Myocyte (in vitro differentiated cells): ENCODE data around the gene ZFP91. TPM values are rescaled to one million over a fixed set of nuclear protein-coding genes. Genes with fewer than 3 reads are reported as not detected.
"Not testable (repeated sequence)": the region's sequence is repeated elsewhere in the genome, so short reads cannot be mapped to it uniquely, and the experiment has no call there.

ENCODE experiments used
- DNase-seq: peaks from one replicate; pipeline ENCODE4 v3.0.0-alpha.2; 2012; ENCODE audit warnings: low read depth
- polyA plus RNA-seq: library from polyadenylated mRNA; unstranded; fragments of >200 nt; gene quantifications from one replicate; pipeline ENCODE4 v1.2.1, GENCODE V29; 2012; ENCODE audit warnings: missing spikeins
- total RNA-seq: library from RNA; depleted of rRNA; stranded (reverse); fragments of >200 nt; gene quantifications from 2 replicates; pipeline ENCODE4 v1.2.3, GENCODE V29; 2014

The ZFP91 gene, protein sequence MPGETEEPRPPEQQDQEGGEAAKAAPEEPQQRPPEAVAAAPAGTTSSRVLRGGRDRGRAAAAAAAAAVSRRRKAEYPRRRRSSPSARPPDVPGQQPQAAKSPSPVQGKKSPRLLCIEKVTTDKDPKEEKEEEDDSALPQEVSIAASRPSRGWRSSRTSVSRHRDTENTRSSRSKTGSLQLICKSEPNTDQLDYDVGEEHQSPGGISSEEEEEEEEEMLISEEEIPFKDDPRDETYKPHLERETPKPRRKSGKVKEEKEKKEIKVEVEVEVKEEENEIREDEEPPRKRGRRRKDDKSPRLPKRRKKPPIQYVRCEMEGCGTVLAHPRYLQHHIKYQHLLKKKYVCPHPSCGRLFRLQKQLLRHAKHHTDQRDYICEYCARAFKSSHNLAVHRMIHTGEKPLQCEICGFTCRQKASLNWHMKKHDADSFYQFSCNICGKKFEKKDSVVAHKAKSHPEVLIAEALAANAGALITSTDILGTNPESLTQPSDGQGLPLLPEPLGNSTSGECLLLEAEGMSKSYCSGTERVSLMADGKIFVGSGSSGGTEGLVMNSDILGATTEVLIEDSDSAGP
- 92.5 and 112 TPM in 2 replicates for total RNA-seq
- 38.7 TPM for polyA plus RNA-seq

DNA sequence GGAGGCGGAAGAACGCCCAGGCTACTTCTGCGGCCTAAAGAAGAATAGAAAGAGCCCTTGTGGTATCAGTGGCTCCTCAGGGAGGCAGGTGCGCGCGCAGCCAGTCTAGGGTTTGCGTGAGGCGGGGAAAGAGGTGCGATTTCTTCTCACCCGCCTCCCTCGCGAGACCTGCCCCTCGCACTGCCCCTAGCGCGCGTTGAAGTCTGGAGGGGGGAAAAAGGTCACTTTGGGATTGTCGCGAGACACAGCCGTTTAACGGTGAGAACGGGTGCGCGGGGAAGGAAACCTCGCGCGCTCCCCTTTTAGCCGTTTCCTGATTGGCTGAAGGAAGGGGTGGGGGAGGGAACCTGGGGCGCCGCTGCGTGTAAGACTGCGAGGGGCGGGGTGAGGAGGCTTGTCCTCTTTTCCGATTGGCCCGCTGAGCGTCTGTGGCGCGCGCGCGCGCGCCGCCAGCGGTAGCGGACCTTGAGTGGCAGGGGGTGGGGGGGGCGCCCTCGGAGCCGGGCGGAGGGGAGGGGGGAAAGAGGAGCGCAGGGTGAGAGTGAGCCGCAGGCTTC, at the start of gene ZFP91:
TSS of gene ZFP91 (plus strand) at position 429 of the 557 bp plus-strand sequence. CDS start 219 bp downstream, outside the sequence.
- peak; percentile 99 for DNase-seq

DNA sequence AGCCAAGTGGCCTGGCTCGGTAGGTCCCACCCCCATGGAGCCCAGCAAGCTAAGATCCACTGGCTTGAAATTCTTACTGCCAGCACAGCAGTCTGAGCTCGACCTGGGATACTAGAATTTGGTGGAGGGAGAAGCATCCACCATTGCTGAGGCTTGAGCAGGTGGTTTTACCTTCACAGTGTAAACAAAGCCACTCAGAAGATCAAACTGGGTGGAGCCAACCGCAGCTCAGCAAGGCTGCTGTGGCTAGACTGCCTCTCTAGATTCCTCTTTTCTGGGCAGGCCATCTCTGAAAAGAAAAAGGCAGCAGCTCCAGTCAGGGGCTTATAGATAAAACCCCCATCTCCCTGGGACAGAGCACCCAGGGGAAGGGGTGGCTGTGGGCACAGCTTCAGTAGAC, 48.6 kb upstream of the ZFP91 start:
- no peak for DNase-seq

DNA sequence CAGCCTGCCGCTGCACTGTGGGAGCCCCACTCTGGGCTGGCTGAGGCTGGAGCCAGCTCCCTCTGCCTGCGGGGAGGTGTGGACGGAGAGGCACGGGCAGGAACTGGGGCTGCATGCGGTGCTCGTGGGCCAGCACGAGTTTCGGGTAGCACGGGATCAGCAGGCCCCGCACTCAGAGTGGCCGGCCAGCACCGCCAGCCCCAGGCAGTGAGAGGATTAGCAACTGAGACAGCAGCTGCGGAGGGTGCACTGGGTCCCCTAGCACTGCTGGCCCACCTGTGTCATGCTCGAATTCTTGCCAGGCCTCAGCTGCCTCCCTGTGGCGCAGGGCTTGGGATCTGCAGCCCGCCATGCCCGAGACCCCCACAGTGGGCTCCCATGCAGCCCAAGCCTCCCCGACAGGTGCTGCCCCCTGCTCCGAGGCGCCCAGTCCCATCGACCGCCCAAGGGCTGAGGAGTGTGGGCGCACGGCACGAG, 47.0 kb upstream of the ZFP91 start:
- no peak for DNase-seq

DNA sequence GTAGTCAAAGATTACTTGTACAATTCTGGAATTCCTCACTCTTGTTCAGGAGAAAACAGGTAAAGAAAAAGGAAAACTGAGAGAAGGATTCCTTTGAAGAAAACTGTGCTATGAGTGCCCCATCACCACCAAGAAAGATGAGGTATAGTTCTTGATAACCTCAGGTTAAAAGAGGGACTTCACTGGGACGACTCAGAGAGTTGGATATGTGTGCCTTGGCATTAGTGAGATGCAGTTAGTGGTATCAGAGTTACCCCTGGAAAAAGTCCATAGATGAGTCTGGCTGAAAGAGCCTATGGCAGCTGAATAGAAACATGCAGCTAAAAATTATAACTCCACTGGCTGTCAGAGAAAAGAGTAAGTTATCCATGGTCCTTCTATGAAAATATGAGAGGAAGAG, 32.0 kb upstream of the ZFP91 start:
- DNase-seq = no peak

DNA sequence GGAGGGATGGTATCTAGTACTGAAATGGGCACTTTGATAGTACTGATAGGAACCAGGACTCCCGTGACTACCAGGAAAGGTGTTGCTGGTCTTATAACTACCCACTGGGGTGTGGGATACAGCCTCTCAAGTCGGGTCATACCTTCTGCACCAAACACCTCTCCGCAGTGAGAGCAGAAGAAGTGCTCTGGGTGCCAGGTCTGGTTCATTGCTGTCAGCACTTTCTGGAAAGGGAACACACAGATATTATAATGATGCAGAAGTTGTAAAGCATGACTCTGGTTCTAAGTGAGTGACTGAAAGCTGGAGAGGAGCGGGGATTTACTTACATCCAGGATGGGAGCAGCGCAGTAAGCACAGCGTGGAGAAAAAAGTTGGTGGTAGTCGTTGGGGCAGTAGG, 29.2 kb upstream of the ZFP91 start:
- no peak for DNase-seq

DNA sequence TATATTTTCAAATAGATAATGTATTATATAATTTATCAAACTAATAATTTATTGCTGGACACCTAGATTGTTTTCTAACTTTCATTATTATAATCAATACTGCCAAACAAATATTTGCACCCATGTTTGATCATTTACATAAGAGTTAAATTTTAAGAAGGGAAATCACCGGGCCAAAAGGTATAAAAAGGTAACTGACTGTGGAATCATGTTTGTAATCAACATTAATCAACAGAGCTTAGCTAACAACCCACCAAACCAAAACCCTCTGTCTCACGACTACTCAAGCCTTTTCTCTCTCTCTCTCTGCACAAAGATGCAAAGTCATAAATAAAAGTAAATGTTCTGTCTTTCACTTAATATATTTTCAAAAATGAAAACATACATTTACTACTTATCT, 18.0 kb upstream of the ZFP91 start:
- DNase-seq = no peak

DNA sequence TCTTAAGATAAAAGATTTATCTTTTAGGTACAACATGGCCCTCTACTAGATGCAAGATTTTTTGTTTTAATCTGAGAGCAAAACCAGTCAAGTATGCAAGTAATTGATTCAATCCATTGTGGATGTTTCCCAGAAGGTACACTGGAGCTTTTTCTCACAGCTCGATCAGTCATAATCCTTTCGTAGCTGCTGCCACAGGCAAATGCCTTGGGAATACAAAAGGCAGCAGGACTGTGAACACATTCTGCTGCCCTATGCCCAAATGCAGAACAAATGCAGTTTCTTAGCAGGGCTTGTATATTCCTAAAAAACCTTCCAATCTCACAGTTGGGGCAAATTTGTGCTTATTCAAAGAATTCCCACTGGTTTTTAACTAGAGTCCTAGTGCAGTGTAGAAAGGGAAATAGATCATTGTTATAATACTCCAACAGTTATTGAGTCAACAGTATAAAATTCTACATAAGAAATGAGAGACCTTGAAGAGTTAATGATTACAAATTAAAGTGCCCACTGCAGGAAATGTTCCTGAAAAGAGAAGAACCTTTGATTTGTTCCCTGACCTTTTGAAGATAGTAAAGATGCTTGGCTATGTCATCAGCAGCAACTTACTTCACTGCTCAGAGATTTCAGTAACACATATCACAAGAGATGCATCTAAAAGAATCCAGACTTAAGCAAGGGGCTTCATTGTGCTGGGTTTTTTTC, 17.3 kb upstream of the ZFP91 start:
- DNase-seq = peak; percentile 8

DNA sequence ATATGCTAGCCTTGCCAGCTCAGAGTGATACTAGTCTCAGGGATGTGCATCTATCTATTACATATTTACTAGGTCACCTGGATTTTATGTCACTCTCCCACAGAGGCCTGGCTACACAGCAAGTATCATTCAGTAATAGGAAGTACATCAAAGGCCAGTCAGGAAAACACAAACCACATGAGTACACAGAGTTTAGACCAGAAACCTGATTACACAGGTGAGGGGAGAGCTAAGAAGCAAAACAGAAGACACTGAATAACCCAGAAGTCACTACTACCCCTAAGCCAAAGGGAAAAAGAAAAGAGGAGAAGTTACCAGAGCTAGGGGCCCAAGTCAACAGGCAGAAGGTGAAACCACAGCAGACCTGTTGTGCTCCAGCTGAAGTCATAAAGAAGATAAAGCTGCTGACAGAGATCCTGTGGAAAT, 16.5 kb upstream of the ZFP91 start:
- DNase-seq = no peak

DNA sequence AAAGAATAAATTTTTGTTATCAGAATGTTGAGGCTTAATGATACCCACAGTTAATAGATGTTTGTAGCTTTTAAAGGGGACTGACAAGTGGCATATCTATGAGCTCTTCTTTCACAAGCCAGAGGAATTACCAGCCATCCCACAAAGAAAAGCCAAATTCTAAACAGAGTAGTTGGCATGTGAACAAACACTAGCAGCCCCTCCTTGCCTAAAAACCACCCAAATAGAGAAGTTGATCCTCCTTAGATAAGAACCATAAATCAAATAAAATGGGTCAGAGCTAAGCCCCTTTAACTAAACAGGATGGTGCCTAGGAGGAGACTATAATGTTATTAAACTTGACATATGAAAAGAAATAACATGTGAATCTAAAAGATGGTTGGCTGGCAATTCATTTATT, 14.6 kb upstream of the ZFP91 start:
- DNase-seq = peak; percentile 11

DNA sequence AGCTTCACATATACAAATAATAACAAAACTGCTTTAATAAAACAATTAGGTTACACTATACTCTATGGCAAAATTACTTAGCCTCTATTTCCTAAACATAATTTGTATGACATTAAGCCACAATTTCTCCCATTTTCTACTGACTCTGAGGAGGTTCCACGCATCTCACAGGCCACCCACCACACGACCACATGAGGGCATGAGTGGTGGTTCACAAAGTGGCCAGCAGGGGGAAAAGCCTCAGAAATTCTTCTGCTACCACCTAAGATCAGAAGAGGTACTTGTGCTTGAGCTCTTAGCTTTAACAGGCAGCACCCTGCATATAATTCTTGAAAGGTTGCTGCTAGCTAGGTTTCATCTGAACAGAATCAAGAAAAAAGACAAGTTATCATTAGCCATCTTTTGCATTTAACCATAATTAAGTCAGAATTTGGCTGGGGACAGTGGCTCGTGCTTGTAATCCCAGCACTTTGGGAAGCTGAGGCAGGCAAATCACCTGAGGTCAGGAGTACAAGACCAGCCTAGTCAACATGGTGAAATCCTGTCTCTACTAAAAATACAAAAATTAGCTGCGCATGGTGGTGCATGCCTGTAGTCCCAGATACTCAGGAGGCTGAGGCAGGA, 10.9 kb upstream of the ZFP91 start:
- DNase-seq = peak; percentile 68

DNA sequence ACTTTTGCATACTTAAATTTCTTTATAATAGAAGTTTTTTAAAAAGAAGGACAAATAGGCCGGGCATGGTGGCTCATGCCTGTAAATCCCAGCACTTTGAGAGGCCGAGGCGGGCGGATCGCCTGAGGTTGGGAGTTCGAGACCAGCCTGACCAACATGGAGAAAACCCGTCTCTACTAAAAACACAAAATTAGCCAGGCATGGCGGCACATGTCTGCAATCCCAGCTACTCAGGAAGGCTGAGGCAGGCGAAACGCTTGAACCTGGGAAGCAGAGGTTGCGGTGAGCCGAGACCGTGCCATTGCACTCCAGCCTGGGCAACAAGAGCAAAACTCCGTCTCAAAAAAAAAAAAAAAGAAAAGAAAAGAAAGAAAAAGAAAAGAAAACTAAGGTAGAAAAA, 6.0 kb upstream of the ZFP91 start:
- not testable (repeated sequence) for DNase-seq

DNA sequence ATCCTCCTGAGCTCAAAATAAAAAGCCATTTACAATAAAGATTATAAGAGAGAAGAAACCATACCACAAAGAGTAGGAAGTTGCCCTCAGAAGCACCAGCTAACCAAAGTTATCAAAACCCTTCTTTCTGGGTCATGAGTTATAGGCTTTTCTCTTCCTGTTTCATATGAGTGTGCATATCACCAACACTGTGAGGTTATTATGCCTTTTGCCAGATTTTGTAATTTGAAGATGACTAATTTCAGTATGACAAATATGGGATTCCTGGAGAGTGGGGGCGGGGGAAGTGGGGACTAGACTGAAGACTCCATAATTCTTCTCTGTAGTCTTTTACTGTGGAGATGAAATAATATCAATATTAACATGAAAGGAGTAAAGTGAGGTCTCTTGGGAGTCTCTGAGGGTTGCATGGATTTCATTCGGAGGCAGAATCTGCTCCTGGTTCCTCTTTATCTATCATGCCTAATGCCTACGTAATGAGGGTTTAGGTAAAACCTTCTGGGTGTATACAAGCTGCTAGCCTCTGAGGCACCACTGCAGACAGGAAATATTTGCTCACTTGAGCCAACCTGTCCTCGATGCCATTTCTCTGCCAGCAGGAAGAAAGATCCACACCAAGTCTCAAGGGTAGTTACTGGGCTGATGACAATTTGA, 5.3 kb upstream of the ZFP91 start:
- peak; percentile 67 for DNase-seq

DNA sequence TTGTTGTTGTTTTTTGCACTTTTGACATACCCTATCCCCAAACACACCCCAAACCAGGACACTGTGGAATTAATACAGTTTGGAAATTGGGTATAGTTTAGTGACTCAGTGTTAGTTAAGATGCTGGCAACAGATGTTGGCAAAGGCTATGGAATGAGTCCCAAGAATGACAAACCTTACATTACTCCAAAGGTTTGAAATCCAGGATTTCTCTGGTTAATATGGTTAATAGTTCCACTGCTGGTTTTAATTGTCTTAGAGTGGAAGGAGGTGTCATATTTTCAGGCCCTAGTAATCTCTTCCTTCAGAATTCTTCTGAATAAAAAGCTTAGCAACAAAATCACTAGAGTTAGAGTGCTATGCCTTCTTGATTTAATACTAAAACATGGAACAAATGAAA, 4.0 kb upstream of the ZFP91 start:
- peak; percentile 38 for DNase-seq

DNA sequence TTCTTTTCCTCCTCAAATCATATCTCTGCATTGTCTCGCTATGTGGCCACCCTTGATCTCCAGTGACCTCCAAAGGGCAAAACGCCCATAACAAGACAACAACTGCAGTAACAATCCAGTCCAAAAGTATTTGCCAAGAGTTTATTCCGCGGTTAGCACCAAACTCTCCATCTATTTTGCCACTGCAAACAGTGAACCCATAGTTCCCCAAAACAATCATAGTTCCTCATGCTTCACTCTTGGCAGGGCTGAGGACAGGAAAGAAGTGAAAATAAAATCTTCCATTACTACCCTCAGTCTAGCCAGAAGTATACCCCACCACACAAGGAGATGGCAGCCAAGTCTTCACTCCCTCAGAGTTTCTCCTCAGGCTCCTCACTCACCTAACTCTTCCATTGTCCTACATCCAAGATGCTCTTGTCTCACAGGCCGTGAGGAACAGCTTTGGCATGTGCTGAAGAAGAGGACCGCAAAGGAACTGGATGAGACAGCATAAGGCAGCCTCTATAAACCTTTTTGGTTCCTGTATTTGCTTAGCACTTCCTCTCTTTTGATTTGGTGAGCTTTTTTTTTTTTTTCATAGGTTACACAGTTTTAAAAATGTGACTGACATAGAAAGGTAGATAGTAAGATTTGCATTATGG, 3.4 kb upstream of the ZFP91 start, which contains the start of gene LPXN:
TSS of gene LPXN (minus strand) at position 480 of the 644 bp plus-strand sequence. CDS start at position 396, 84 bp downstream.
- peak; percentile 77 for DNase-seq

DNA sequence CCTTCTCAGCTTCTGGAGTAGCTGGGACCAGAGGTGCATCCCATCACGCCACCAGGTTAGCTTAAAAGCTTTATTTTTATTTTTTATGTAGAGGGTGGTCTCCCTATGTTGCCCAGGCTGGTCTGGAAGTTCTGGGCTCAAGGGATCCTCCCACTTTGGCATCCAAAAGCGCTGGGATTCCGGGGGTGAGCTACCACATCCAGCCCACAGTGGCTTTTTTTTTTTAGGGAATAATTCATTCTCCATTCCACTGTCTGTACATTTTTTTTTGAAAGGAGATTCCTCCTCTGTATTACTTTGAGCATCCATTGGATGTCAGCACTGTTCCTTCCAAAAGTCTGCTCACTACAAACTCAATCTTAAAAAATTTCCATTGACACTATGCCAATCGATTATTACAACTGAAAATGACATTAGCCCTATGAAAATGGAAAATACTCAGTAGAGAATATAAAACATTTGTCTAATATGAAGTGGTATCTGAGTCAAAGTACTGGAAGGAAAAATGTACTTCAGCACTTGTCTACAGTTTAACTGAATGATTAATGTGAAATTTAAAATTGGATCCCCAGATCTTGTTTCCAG, 1.9 kb upstream of the ZFP91 start:
- DNase-seq = peak; percentile 58

DNA sequence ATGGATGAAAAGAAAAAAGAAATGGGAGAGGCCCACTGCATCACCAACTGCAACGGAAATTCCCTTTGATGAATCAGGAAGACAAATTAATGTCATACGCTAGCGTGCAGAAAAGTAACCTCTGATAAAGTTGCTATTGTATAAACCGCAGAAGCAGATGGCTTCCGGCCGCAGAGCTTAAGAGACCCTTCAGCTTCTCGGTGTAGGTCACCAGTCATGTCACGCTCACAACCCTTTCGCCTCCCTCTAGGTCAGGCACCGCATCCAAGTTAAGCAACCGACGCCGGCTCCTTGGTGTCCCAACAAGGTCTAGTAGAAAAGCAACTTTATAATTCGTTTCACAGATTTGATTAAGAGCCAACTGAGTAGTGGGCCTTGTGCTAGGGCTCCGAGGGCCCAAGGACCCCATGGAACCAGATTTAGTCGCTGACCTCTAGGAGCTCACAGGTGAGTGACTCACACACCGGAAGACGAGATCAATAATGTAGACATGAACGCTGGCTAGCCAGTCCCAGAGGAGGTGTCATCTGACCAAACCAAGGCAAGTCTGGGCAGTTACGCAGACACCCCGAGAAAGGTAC, 1.2 kb upstream of the ZFP91 start:
- peak; percentile 95 for DNase-seq

DNA sequence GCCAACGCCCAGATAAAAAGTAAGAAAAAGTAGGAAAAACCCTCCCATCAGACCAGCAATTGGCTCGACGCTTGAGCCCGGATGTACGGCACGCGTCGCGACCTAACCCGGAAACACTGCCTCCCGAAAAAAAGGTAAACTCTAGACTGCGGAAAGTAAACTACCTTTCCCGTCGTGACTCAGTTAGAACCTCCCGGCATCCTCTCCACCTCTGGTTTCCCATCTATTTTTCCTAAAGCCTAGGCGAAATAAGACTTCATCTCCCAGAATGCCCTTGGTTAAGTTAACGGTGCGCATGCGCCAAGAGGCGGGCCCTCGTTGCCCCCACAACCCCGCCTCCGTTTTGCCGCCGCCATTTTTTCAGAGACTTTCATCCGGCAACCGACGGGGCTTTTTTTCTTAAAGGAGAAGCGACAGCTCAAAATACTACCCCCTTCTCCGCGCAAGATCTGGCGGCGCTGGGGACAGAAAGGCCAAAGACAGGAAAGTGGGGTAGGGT, 678 bp upstream of the ZFP91 start:
- DNase-seq = peak; percentile 99

DNA sequence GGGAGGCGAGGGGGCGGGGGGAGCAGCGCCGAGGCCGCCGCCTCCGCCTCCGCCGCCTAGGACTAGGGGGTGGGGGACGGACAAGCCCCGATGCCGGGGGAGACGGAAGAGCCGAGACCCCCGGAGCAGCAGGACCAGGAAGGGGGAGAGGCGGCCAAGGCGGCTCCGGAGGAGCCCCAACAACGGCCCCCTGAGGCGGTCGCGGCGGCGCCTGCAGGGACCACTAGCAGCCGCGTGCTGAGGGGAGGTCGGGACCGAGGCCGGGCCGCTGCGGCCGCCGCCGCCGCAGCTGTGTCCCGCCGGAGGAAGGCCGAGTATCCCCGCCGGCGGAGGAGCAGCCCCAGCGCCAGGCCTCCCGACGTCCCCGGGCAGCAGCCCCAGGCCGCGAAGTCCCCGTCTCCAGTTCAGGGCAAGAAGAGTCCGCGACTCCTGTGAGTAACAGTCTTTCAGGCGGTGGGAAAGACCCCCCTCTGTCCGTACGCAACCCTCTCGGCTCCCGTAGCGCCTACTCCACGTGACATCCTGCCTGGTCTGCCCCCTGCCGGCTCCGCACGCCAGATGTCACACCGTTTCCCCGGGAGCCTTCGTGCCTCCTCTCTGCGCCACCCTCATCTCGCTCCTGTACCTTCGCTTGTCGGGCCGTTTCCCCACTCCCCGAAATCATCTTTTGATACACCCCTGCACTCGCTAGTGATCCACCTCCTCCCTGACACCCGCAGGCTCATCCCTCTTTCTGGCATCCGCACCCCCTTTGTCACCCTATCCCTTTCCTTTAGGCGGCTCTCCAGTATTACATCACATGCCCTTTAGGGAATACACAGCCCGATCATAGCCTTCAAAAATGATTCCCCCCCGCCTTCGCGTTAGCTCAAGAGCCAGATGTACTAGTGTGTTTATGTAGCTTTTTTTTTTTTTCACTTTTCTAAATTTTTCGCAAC, 598 bp downstream of the ZFP91 start:
- DNase-seq = peak; percentile 95
